ENCODE measurements around the gene BRPF3. TPM values are rescaled to one million over a fixed set of nuclear protein-coding genes. Genes with fewer than 3 reads are reported as not detected.

Gene BRPF3
- total and polyA plus RNA-seq, 2 donors (not counting 3 experiments of a cell fraction or from before 2014, with no cell fraction given), result 30.5 to 35.7 TPM

- intact Hi-C loops (cut with micrococcal nuclease) (no loop called here), dilution Hi-C loops (cut with MboI; ENCODE audit: extremely low pct_ligation_motif_present, low sequenced_read_pairs) (no loop called here)
- Histone ChIP-seq H3K9me3 (replicated peaks; ENCODE audit: control insufficient read depth, insufficient read depth, low read length) (no peaks in the 10 kb centered on the region), H3K27ac (ENCODE audit: insufficient read depth, low read depth, low read length) (no peak overlapping the region), H4K20me1 (replicated peaks; ENCODE audit: control insufficient read depth, extremely low read depth, insufficient read depth, low read length) (no peaks in the 10 kb centered on the region), H3K9ac (replicated peaks; ENCODE audit: extremely low read depth, insufficient read depth, low read length) (no peak overlapping the region), H3K4me3 (replicated peaks in 1 of 3; ENCODE audit: insufficient read depth in 1 of 3, low read depth in 1 of 3, low read length in 3 of 3) (no peak overlapping the region), H3K79me2 (ENCODE audit: control insufficient read depth, insufficient read depth, low read length) (no peaks in the 10 kb centered on the region), H3K36me3 (ENCODE audit: control insufficient read depth in 2 of 2, extremely low read depth in 1 of 2, insufficient read depth in 2 of 2, low read length in 2 of 2) (no peaks in the 10 kb centered on the region), H3K9me1 (replicated peaks; ENCODE audit: control insufficient read depth, extremely low read depth, insufficient read depth, low read length) (no peaks in the 10 kb centered on the region), H2AFZ (ENCODE audit: low read depth, low read length) (no peak overlapping the region), H3K4me2 (ENCODE audit: insufficient read depth, low read length) (no peak overlapping the region), H3K4me1 (ENCODE audit: control insufficient read depth, extremely low read depth, insufficient read depth, low read length) (peaks cover 6% of the 10 kb centered on the region), H3K27me3 (ENCODE audit: control insufficient read depth in 2 of 2, insufficient read depth in 2 of 2, low read length in 2 of 2) (no peaks in the 10 kb centered on the region)
- ChIA-PET POLR2A (no interaction called here), CTCF (no interaction called here)
- TF ChIP-seq POLR2AphosphoS5 (IDR thresholded peaks at IDR 0.05; ENCODE audit: insufficient read depth, low read depth, low read length) (no peak), CTCF (IDR thresholded peaks at IDR 0.05; ENCODE audit: extremely low read depth in 1 of 2, insufficient read depth in 1 of 2, low read depth in 1 of 2, low read length in 2 of 2) (no peak), GATA2 (IDR thresholded peaks at IDR 0.05; ENCODE audit: insufficient read depth, insufficient read length, low read depth, low read length) (no peak), MYC (IDR thresholded peaks at IDR 0.05; ENCODE audit: low read depth, low read length) (no peak), POLR2A (IDR thresholded peaks at IDR 0.05; ENCODE audit: low read depth, low read length) (no peak), EZH2 (IDR thresholded peaks at IDR 0.05; ENCODE audit: borderline replicate concordance, low read depth, low read length, severe bottlenecking) (no peak), MAX (IDR thresholded peaks at IDR 0.05; ENCODE audit: insufficient read depth, insufficient read length) (no peak), JUN (IDR thresholded peaks at IDR 0.05; ENCODE audit: borderline replicate concordance, insufficient read depth, insufficient read length, low read depth) (no peak), FOS (IDR thresholded peaks at IDR 0.05; ENCODE audit: borderline replicate concordance, insufficient read depth, low read length) (no peak)
- FAIRE-seq (no peak), DNase-seq (ENCODE audit: low read depth, low spot score) (no peak)
- no TSS peak for BruUV-seq (replicated peaks)
Observed at GRCh38 chr6:36239774-36240173, 43.2 kb downstream of the BRPF3 start.

All from endothelial cell of umbilical vein (primary cell).